K562 (cell line): ENCODE results near the gene CD34. TPM values are rescaled to one million over a fixed set of nuclear protein-coding genes. Genes with fewer than 3 reads are reported as not detected.
A peak's percentile ranks its signal among the peaks of the same experiment; 100 is the strongest.

Experiments
- BRD9 ChIP-seq: fragments of 450-650 bp; IDR thresholded peaks from 2 replicates; pipeline ENCODE4 v1.6.1; 2018; ENCODE audit warnings: low read depth; ENCODE audit not compliant: partially characterized antibody
- CBX3 ChIP-seq, 2 experiments: IDR thresholded peaks; 1 replicate in 1 of 2; 2 replicates in 1 of 2; pipeline ENCODE4 v1.6.1; 2012; ENCODE audit warnings: inconsistent platforms in 2 of 2, low read length in 2 of 2, borderline replicate concordance in 1 of 2, control low read depth in 1 of 2
- CBX5 ChIP-seq: IDR thresholded peaks from 2 replicates; pipeline ENCODE4 v1.6.1; 2014; ENCODE audit warnings: low read depth, borderline replicate concordance
- COPS2 ChIP-seq: fragments of 450-650 bp; conservative IDR thresholded peaks from 2 replicates; pipeline ENCODE4 v1.6.1; 2016; ENCODE audit warnings: mild to moderate bottlenecking, moderate library complexity
- ELF2 ChIP-seq: fragments of 250-450 bp; sonication (Bioruptor Pico); IDR thresholded peaks from 2 replicates; pipeline ENCODE4 v1.5.0; 2021; ENCODE audit warnings: mild to moderate bottlenecking
- GATAD2A ChIP-seq: fragments of 450-650 bp; IDR thresholded peaks from 2 replicates; pipeline ENCODE4 v1.6.1; 2017
- KDM2B ChIP-seq: fragments of 250-450 bp; sonication (Bioruptor Pico); IDR thresholded peaks from 2 replicates; pipeline ENCODE4 v1.8.0; 2021; ENCODE audit warnings: mild to moderate bottlenecking, moderate library complexity
- RBM14 ChIP-seq: fragments of 200-400 bp; formaldehyde crosslinking; IDR thresholded peaks from 2 replicates; pipeline ENCODE4 v1.6.1; 2018; ENCODE audit warnings: low read depth, mild to moderate bottlenecking, low read length, moderate library complexity, borderline replicate concordance; ENCODE audit not compliant: insufficient read depth
- RFX7 ChIP-seq: fragments of 250-450 bp; sonication (Bioruptor Pico); IDR thresholded peaks from 2 replicates; pipeline ENCODE4 v1.5.1; 2021; ENCODE audit warnings: mild to moderate bottlenecking
- SAP30 ChIP-seq: fragments of 200-600 bp; sonication (generic); IDR thresholded peaks from 2 replicates; pipeline ENCODE4 v1.6.1; 2012; ENCODE audit warnings: borderline replicate concordance, low read depth, mild to moderate bottlenecking, moderate library complexity, low read length, control low read depth, inconsistent platforms; ENCODE audit not compliant: insufficient read depth, poor library complexity, severe bottlenecking
- SREBF2 ChIP-seq: sonication (generic); formaldehyde crosslinking; IDR thresholded peaks from 2 replicates; pipeline ENCODE4 v1.4.0; 2020; ENCODE audit warnings: mild to moderate bottlenecking, missing genetic modification reagents
- polyA plus RNA-seq, 8 experiments: library from polyadenylated mRNA; depleted of rRNA in 4 of 8; stranded (reverse) in 5 of 8; unstranded in 3 of 8; fragments of >200 nt; fragmentation: Nextera tagmentation in 2 of 8; fragmentation: Illumina TruSeq in 1 of 8; extraction: Ambion mirVana in 2 of 8; extraction: Trizol in 1 of 8; gene quantifications; 2 replicates each; pipeline versions ENCODE4 v1.2.1 to v1.2.3, GENCODE V29; 2011 to 2014; ENCODE audit warnings: inconsistent platforms in 1 of 8, missing spikeins in 1 of 8
- total RNA-seq, 7 experiments: library from RNA; depleted of rRNA in 6 of 7; stranded (reverse); fragments of >200 nt in 6 of 7; fragmentation: Illumina TruSeq in 2 of 7; extraction: Trizol in 2 of 7; gene quantifications; 2 replicates each; pipeline versions ENCODE4 v1.2.1 to v1.2.3, GENCODE V29; 2011 to 2021; ENCODE audit warnings: low replicate concordance in 1 of 7
- TF ChIP-seq, protein P1 (sequence below): fragments of 450-650 bp; IDR thresholded peaks from 2 replicates; pipeline ENCODE4 v1.6.1; 2014; ENCODE audit warnings: low read depth, mild to moderate bottlenecking, moderate library complexity, borderline replicate concordance
- TF ChIP-seq, protein P2 (sequence below): fragments of 250-450 bp; sonication (Bioruptor Pico); IDR thresholded peaks from 2 replicates; pipeline ENCODE4 v1.4.0; 2020; ENCODE audit warnings: mild to moderate bottlenecking, moderate library complexity
- TF ChIP-seq, protein P3 (sequence below), 2 experiments: fragments of 450-650 bp; IDR thresholded peaks; 2 replicates each; pipeline ENCODE4 v1.6.1; 2018; ENCODE audit warnings: mild to moderate bottlenecking in 2 of 2, low read depth in 1 of 2; ENCODE audit not compliant: partially characterized antibody in 2 of 2
- TF ChIP-seq, protein P4 (sequence below), 2 experiments: fragments of 150-350 bp in 1 of 2; IDR thresholded peaks; 2 replicates each; pipeline ENCODE4 v1.6.1; 2012 to 2016; ENCODE audit warnings: low read depth in 2 of 2, low read length in 2 of 2, mild to moderate bottlenecking in 1 of 2, moderate library complexity in 1 of 2

Gene CD34
- total and polyA plus RNA-seq, 9 of the 15 experiments (the other 6 are each of a cell fraction or from before 2014, with no cell fraction given) = not detected

DNA sequence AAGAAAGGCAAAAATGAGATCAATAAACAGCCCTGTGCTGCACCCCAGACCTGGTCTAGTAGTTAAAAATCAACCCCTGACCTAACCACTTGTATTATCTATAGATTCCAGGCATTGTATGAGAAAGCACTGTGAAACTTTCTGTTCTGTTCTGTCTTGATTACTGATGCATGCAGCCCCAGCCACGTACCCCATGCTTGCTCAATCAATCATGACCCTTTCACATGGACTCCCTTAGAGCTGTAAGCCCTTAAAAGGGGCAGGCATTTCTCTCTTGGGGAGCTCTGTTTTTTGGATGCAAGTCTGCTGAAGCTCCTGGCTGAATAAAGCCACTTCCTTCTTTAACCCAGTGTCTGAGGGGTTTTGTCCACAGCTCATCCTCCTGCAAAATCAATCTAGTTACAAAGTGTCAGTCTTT lies 24.2 kb upstream of the CD34 start (continued):
- TF ChIP-seq, protein P1, sequence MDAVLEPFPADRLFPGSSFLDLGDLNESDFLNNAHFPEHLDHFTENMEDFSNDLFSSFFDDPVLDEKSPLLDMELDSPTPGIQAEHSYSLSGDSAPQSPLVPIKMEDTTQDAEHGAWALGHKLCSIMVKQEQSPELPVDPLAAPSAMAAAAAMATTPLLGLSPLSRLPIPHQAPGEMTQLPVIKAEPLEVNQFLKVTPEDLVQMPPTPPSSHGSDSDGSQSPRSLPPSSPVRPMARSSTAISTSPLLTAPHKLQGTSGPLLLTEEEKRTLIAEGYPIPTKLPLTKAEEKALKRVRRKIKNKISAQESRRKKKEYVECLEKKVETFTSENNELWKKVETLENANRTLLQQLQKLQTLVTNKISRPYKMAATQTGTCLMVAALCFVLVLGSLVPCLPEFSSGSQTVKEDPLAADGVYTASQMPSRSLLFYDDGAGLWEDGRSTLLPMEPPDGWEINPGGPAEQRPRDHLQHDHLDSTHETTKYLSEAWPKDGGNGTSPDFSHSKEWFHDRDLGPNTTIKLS = peak; percentile 93
- TF ChIP-seq, protein P2, sequence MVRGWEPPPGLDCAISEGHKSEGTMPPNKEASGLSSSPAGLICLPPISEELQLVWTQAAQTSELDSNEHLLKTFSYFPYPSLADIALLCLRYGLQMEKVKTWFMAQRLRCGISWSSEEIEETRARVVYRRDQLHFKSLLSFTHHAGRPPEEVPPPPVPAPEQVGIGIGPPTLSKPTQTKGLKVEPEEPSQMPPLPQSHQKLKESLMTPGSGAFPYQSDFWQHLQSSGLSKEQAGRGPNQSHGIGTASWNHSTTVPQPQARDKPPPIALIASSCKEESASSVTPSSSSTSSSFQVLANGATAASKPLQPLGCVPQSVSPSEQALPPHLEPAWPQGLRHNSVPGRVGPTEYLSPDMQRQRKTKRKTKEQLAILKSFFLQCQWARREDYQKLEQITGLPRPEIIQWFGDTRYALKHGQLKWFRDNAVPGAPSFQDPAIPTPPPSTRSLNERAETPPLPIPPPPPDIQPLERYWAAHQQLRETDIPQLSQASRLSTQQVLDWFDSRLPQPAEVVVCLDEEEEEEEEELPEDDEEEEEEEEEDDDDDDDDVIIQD (CRISPR knock-in tag) = no peak
- TF ChIP-seq ELF2 (CRISPR knock-in tag) (no peak), RFX7 (no peak), SAP30 (no peak), KDM2B (CRISPR knock-in tag) (no peak), CBX5 (peak; percentile 95), RBM14 (no peak), CBX3 (IDR thresholded peaks at IDR 0.05; ENCODE audit: borderline replicate concordance in 1 of 2, low read length in 2 of 2) (peak; percentile 22 to 99), BRD9 (peak; percentile 55), GATAD2A (no peak), SREBF2 (no peak), COPS2 (no peak)
- TF ChIP-seq, protein P3, sequence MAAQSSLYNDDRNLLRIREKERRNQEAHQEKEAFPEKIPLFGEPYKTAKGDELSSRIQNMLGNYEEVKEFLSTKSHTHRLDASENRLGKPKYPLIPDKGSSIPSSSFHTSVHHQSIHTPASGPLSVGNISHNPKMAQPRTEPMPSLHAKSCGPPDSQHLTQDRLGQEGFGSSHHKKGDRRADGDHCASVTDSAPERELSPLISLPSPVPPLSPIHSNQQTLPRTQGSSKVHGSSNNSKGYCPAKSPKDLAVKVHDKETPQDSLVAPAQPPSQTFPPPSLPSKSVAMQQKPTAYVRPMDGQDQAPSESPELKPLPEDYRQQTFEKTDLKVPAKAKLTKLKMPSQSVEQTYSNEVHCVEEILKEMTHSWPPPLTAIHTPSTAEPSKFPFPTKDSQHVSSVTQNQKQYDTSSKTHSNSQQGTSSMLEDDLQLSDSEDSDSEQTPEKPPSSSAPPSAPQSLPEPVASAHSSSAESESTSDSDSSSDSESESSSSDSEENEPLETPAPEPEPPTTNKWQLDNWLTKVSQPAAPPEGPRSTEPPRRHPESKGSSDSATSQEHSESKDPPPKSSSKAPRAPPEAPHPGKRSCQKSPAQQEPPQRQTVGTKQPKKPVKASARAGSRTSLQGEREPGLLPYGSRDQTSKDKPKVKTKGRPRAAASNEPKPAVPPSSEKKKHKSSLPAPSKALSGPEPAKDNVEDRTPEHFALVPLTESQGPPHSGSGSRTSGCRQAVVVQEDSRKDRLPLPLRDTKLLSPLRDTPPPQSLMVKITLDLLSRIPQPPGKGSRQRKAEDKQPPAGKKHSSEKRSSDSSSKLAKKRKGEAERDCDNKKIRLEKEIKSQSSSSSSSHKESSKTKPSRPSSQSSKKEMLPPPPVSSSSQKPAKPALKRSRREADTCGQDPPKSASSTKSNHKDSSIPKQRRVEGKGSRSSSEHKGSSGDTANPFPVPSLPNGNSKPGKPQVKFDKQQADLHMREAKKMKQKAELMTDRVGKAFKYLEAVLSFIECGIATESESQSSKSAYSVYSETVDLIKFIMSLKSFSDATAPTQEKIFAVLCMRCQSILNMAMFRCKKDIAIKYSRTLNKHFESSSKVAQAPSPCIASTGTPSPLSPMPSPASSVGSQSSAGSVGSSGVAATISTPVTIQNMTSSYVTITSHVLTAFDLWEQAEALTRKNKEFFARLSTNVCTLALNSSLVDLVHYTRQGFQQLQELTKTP (IDR thresholded peaks at IDR 0.05; ENCODE audit: low read depth in 1 of 2, partially characterized antibody in 2 of 2) = peak in 1 of 2 experiments; percentile 84
- TF ChIP-seq, protein P4, sequence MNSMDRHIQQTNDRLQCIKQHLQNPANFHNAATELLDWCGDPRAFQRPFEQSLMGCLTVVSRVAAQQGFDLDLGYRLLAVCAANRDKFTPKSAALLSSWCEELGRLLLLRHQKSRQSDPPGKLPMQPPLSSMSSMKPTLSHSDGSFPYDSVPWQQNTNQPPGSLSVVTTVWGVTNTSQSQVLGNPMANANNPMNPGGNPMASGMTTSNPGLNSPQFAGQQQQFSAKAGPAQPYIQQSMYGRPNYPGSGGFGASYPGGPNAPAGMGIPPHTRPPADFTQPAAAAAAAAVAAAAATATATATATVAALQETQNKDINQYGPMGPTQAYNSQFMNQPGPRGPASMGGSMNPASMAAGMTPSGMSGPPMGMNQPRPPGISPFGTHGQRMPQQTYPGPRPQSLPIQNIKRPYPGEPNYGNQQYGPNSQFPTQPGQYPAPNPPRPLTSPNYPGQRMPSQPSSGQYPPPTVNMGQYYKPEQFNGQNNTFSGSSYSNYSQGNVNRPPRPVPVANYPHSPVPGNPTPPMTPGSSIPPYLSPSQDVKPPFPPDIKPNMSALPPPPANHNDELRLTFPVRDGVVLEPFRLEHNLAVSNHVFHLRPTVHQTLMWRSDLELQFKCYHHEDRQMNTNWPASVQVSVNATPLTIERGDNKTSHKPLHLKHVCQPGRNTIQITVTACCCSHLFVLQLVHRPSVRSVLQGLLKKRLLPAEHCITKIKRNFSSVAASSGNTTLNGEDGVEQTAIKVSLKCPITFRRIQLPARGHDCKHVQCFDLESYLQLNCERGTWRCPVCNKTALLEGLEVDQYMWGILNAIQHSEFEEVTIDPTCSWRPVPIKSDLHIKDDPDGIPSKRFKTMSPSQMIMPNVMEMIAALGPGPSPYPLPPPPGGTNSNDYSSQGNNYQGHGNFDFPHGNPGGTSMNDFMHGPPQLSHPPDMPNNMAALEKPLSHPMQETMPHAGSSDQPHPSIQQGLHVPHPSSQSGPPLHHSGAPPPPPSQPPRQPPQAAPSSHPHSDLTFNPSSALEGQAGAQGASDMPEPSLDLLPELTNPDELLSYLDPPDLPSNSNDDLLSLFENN (IDR thresholded peaks at IDR 0.05; ENCODE audit: low read depth in 2 of 2, low read length in 2 of 2) = peak in 1 of 2 experiments; percentile 90; a peak in 2 of 4 replicates
